Calu3 (cell line): ENCODE measurements around the gene TYSND1. TPM values are rescaled to one million over a fixed set of nuclear protein-coding genes. Genes with fewer than 3 reads are reported as not detected.

Experiments used
- BruUV-seq: library from RNA; stranded (reverse); fragments of 400-500 nt; replicated peaks from 2 replicates; lab custom pipeline; 2021; lab: Mats Ljungman, UMichigan
- CTCF ChIA-PET: fragments of 300-600 bp; sonication (Branson Sonifier 250); formaldehyde crosslinking; loops from one replicate; lab custom pipeline; 2022; ENCODE audit warnings: antibody characterized with exemption; lab: Charles Lee
- DNase-seq: peaks from one replicate; pipeline ENCODE4 v3.0.0; 2022
- H3K27ac Mint-ChIP-seq: one replicate; pipeline ENCODE4 v1.8.0; 2022; ENCODE audit warnings: mixed read lengths; ENCODE audit not compliant: unreplicated experiment
- H3K27me3 Mint-ChIP-seq: one replicate; pipeline ENCODE4 v1.8.0; 2022; ENCODE audit warnings: mixed read lengths; ENCODE audit not compliant: unreplicated experiment
- H3K36me3 Mint-ChIP-seq: one replicate; pipeline ENCODE4 v1.8.0; 2022; ENCODE audit warnings: mild to moderate bottlenecking, moderate library complexity, mixed read lengths; ENCODE audit not compliant: insufficient read depth, unreplicated experiment
- H3K4me1 Mint-ChIP-seq: one replicate; pipeline ENCODE4 v1.8.0; 2022; ENCODE audit warnings: mild to moderate bottlenecking, low read depth, mixed read lengths; ENCODE audit not compliant: unreplicated experiment
- H3K4me3 Mint-ChIP-seq: one replicate; pipeline ENCODE4 v1.8.0; 2022; ENCODE audit warnings: mild to moderate bottlenecking, low read depth, moderate library complexity, mixed read lengths; ENCODE audit not compliant: unreplicated experiment
- H3K9me3 Mint-ChIP-seq: one replicate; pipeline ENCODE4 v1.8.0; 2022; ENCODE audit warnings: low read depth, mixed read lengths; ENCODE audit not compliant: unreplicated experiment
- CTCF ChIP-seq: fragments of 200-600 bp; IDR thresholded peaks from one replicate; pipeline ENCODE4 v1.8.0; 2022; ENCODE audit warnings: antibody characterized with exemption; ENCODE audit not compliant: unreplicated experiment
- intact Hi-C: fragments of 100-400 bp; cut with micrococcal nuclease; formaldehyde crosslinking; loops from one replicate; pipeline ENCODE4 v1.10.0; 2022; ENCODE audit not compliant: unreplicated experiment
- total RNA-seq: library from RNA; stranded (reverse); gene quantifications from 2 replicates; pipeline ENCODE4 v1.2.3, GENCODE V29; 2022

Gene TYSND1
- total RNA-seq, 1 experiment from 2014 or later = 21.4 TPM

- TF ChIP-seq CTCF = no peak
- H3K27me3 Mint-ChIP-seq = no peaks in the 10 kb centered on the region
- intact Hi-C loops = no loop called here
- DNase-seq = no peak
- peaks cover 5% of the 10 kb centered on the region for H3K36me3 Mint-ChIP-seq
- no peak overlapping the region for H3K27ac Mint-ChIP-seq
- BruUV-seq = no TSS peak
- no peak overlapping the region for H3K4me3 Mint-ChIP-seq
- H3K4me1 Mint-ChIP-seq = peaks cover 16% of the 10 kb centered on the region
- no peaks in the 10 kb centered on the region for H3K9me3 Mint-ChIP-seq
- CTCF ChIA-PET = interaction anchor here (0.6 to 1.5 kb wide), 2 partner anchors 20 to 141 kb away, joined by 3 to 4 read pairs; no protein-coding TSS in a partner anchor
Measured at GRCh38 chr10:70096016-70096704, 50.3 kb downstream of the TYSND1 start.

GRCh38 chr10:70094250-70094649 is 52.2 kb downstream of the TYSND1 start:
- Mint-ChIP-seq H3K27me3 (no peaks in the 10 kb centered on the region), H3K4me1 (peaks cover 35% of the 10 kb centered on the region), H3K9me3 (no peaks in the 10 kb centered on the region), H3K27ac (no peak overlapping the region), H3K36me3 (peaks cover 5% of the 10 kb centered on the region), H3K4me3 (no peak overlapping the region)
- BruUV-seq = no TSS peak
- no peak for DNase-seq
- intact Hi-C loops = no loop called here
- no peak for TF ChIP-seq CTCF
- CTCF ChIA-PET = no interaction called here

GRCh38 chr10:70093335-70093944 is 53.1 kb downstream of the TYSND1 start:
- Mint-ChIP-seq H3K4me1 (peaks cover 38% of the 10 kb centered on the region), H3K36me3 (peaks cover 5% of the 10 kb centered on the region), H3K27ac (no peak overlapping the region), H3K27me3 (no peaks in the 10 kb centered on the region), H3K9me3 (no peaks in the 10 kb centered on the region), H3K4me3 (no peak overlapping the region)
- CTCF ChIA-PET = no interaction called here
- no peak for TF ChIP-seq CTCF
- BruUV-seq = no TSS peak
- no peak for DNase-seq
- intact Hi-C loops = no loop called here

- Mint-ChIP-seq H3K36me3 (peaks cover 5% of the 10 kb centered on the region), H3K27me3 (no peaks in the 10 kb centered on the region), H3K27ac (no peak overlapping the region), H3K4me3 (no peak overlapping the region), H3K4me1 (peaks cover 38% of the 10 kb centered on the region), H3K9me3 (no peaks in the 10 kb centered on the region)
- intact Hi-C loops = no loop called here
- CTCF ChIA-PET = interaction anchor here (0.6 kb wide), 1 partner anchor 11 kb away, joined by 5 read pairs; no protein-coding TSS in a partner anchor
- DNase-seq = no peak
- BruUV-seq = no TSS peak
- TF ChIP-seq CTCF = no peak
Measured at GRCh38 chr10:70092389-70092718, 54.1 kb downstream of the TYSND1 start.
